SU-DHL-6 (cell line): ENCODE data around the gene SEMA4D.

Experiments
- H2AFZ ChIP-seq: fragments of 200-600 bp; sonication (generic); 2 replicates; pipeline ENCODE4 v1.6.1; 2014; ENCODE audit warnings: low read depth, mild to moderate bottlenecking, moderate library complexity, mixed read lengths, antibody characterized with exemption, low read length; ENCODE audit not compliant: severe bottlenecking
- H3F3A ChIP-seq: fragments of 200-600 bp; shearing (Covaris generic); 2 replicates; pipeline ENCODE4 v1.6.0; 2016; ENCODE audit warnings: antibody characterized with exemption, mild to moderate bottlenecking; ENCODE audit not compliant: insufficient read depth
- H3K27ac ChIP-seq: fragments of 200-600 bp; sonication (generic); 2 replicates; pipeline ENCODE4 v1.5.1; 2016; ENCODE audit warnings: low read depth, mild to moderate bottlenecking, low read length, moderate library complexity, mixed read lengths
- H3K27me3 ChIP-seq: fragments of 200-600 bp; sonication (generic), shearing (Covaris generic); 2 replicates; pipeline ENCODE4 v1.6.0; 2014; ENCODE audit warnings: mild to moderate bottlenecking, low read length
- H3K36me3 ChIP-seq: fragments of 200-600 bp; sonication (generic); 2 replicates; pipeline ENCODE4 v1.6.1; 2014; ENCODE audit warnings: mild to moderate bottlenecking, low read length, mixed read lengths
- H3K4me2 ChIP-seq: fragments of 300-600, 200-600 bp; shearing (Covaris generic), sonication (generic); 2 replicates; pipeline ENCODE4 v1.6.0; 2014; ENCODE audit warnings: low read length, low read depth, mild to moderate bottlenecking; ENCODE audit not compliant: poor library complexity, severe bottlenecking
- H3K4me3 ChIP-seq: fragments of 200-600 bp; sonication (generic); 2 replicates; pipeline ENCODE4 v1.5.1; 2014; ENCODE audit warnings: antibody characterized with exemption, low read length, mild to moderate bottlenecking, mixed read lengths; ENCODE audit not compliant: insufficient read depth, poor library complexity, severe bottlenecking
- H3K79me2 ChIP-seq: fragments of 200-600 bp; sonication (generic); 2 replicates; pipeline ENCODE4 v1.6.1; 2014; ENCODE audit warnings: mild to moderate bottlenecking, low read length, moderate library complexity; ENCODE audit not compliant: insufficient read depth
- H3K9ac ChIP-seq: fragments of 200-600 bp; sonication (generic); 2 replicates; pipeline ENCODE4 v1.7.0; 2014; ENCODE audit warnings: mild to moderate bottlenecking, low read length
- H3K9me2 ChIP-seq: fragments of 200-600 bp; sonication (generic); replicated peaks from 2 replicates; pipeline ENCODE4 v1.6.1; 2014; ENCODE audit warnings: low read length; ENCODE audit not compliant: insufficient read depth
- H3K9me3 ChIP-seq: fragments of 200-600 bp; sonication (generic); 2 replicates; pipeline ENCODE4 v1.6.1; 2014; ENCODE audit warnings: low read length, mixed read lengths; ENCODE audit not compliant: insufficient read depth
- H4K20me1 ChIP-seq: fragments of 200-600 bp; sonication (generic); 2 replicates; pipeline ENCODE4 v1.6.1; 2014; ENCODE audit warnings: low read depth, mild to moderate bottlenecking, antibody characterized with exemption, low read length, moderate library complexity, mixed read lengths
- EZH2phosphoT487 ChIP-seq: fragments of 200-600 bp; sonication (generic), shearing (Covaris generic); conservative IDR thresholded peaks from 2 replicates; pipeline ENCODE4 v1.6.1; 2018; ENCODE audit warnings: mild to moderate bottlenecking, antibody characterized with exemption, low read length, moderate library complexity, mixed read lengths
- TF ChIP-seq, protein P1 (sequence below): fragments of 200-600 bp; sonication (generic); IDR thresholded peaks from one replicate; pipeline ENCODE4 v1.5.1; 2017; ENCODE audit warnings: antibody characterized with exemption, mild to moderate bottlenecking, low read length, moderate library complexity; ENCODE audit not compliant: insufficient read depth, poor library complexity, severe bottlenecking

SEMA4D gene

DNA sequence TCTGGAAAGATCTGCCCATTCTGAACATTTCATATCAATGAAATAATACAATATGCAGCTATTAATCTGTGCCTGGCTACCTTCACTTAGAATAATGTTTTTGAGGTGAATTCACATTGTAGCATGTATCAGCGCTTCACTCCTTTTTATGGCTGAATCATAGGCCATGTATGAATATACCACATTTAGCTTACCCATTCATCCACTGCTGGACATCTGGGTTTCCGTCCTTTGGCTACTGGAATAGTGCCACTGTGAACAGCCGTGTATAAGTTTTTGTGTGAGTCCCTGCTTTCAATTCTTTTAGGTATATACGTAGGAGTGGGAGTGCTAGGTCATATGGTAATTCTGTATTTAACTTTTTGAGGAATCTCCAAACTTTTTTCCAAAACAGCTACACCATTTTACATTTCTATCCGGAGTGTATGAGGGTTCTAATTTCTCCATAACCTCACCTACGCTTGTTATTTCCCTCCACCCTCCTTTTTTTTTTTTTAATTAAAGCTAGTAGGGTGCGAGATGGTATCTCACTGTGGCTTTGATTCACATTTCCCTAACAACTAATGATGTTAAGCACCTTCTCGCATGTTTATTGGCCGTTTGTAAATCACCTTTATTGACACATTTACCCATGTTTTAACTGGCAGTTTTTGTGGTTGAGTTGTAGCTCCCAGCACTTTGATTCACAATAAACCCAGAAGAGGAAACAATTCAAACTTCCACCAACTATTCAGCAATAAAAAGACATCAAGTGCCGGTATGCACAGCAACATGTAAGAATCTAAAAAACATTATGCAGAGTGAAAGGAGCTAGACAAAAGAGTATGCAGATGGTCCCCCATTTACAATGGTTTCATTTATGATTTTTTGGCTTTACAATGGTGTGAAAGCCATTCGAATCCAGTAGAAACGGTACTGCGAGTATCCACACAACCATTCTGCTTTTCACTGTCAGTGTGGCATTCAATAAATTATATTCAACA, 8.1 kb downstream of the SEMA4D start:
- H3K36me3 ChIP-seq: no peaks in the 10 kb centered on the region
- no peak overlapping the region for H3K9ac ChIP-seq
- no peak for TF ChIP-seq EZH2phosphoT487
- TF ChIP-seq, protein P1, sequence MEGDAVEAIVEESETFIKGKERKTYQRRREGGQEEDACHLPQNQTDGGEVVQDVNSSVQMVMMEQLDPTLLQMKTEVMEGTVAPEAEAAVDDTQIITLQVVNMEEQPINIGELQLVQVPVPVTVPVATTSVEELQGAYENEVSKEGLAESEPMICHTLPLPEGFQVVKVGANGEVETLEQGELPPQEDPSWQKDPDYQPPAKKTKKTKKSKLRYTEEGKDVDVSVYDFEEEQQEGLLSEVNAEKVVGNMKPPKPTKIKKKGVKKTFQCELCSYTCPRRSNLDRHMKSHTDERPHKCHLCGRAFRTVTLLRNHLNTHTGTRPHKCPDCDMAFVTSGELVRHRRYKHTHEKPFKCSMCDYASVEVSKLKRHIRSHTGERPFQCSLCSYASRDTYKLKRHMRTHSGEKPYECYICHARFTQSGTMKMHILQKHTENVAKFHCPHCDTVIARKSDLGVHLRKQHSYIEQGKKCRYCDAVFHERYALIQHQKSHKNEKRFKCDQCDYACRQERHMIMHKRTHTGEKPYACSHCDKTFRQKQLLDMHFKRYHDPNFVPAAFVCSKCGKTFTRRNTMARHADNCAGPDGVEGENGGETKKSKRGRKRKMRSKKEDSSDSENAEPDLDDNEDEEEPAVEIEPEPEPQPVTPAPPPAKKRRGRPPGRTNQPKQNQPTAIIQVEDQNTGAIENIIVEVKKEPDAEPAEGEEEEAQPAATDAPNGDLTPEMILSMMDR: no peak
- no peak overlapping the region for H3K27ac ChIP-seq
- H3K9me2 ChIP-seq: no peaks in the 10 kb centered on the region
- no peak overlapping the region for H2AFZ ChIP-seq
- no peaks in the 10 kb centered on the region for H3K79me2 ChIP-seq
- H3K4me2 ChIP-seq: no peak overlapping the region
- no peak overlapping the region for H3K4me3 ChIP-seq
- H4K20me1 ChIP-seq: no peaks in the 10 kb centered on the region; the same call in 1 of the 2 replicates
- H3K9me3 ChIP-seq: no peaks in the 10 kb centered on the region
- no peaks in the 10 kb centered on the region for H3K27me3 ChIP-seq
- peaks cover 13% of the 10 kb centered on the region; the same call in 1 of the 2 replicates for H3F3A ChIP-seq

DNA sequence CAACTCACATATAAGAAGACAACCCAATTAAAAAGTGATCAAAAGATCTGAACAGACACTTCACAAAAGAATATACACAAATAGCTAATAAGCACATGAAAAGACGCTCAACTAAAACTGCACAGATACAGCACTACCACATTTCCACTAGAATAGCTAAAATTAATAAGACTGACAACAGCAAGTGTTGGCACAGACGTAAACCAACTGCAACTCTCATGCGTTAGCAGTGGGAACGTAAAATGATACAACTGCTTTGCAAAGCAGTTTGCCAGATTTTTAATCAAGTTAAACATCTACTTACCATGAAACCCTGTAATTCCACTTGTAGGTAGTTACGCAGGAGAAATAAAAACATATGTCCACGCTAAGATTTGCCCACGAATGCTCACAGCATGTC, 9.0 kb downstream of the SEMA4D start:
- Histone ChIP-seq H3K79me2 (no peaks in the 10 kb centered on the region), H2AFZ (no peak overlapping the region), H3K9me3 (no peaks in the 10 kb centered on the region), H3K4me2 (no peak overlapping the region), H3K4me3 (no peak overlapping the region), H3K36me3 (no peaks in the 10 kb centered on the region), H3K27ac (no peak overlapping the region), H3K9ac (no peak overlapping the region), H3F3A (peaks cover 17% of the 10 kb centered on the region; the same call in 1 of the 2 replicates), H4K20me1 (no peaks in the 10 kb centered on the region; the same call in 1 of the 2 replicates), H3K27me3 (no peaks in the 10 kb centered on the region), H3K9me2 (no peaks in the 10 kb centered on the region)
- no peak for TF ChIP-seq EZH2phosphoT487
- TF ChIP-seq, protein P1: no peak

DNA sequence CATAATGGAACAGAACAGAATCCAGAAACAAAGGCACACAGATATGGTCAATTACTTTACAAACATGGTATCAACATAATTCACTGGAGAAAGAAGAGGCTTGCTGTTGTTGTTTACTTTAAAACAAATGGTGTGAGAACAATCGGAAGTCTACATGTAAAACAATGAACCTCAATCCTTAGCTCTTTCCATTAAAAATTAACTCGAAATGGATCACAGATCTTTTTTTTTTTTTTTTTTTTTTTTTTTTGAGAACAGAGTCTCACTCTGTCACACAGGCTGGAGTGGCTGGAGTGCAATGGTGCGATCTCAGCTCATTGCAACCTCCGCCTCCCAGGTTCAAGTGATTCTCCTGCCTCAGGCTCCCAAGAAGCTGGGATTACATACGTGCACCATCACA, 9.8 kb downstream of the SEMA4D start:
- no peaks in the 10 kb centered on the region for H3K9me2 ChIP-seq
- H3K4me3 ChIP-seq: no peak overlapping the region
- H3K4me2 ChIP-seq: no peak overlapping the region
- no peak overlapping the region for H3K27ac ChIP-seq
- H3K27me3 ChIP-seq: no peaks in the 10 kb centered on the region
- TF ChIP-seq EZH2phosphoT487: no peak
- TF ChIP-seq, protein P1: no peak
- no peaks in the 10 kb centered on the region for H3K36me3 ChIP-seq
- H3K79me2 ChIP-seq: no peaks in the 10 kb centered on the region; the same call in 1 of the 2 replicates
- no peak overlapping the region for H3K9ac ChIP-seq
- no peak overlapping the region for H2AFZ ChIP-seq
- no peaks in the 10 kb centered on the region for H3K9me3 ChIP-seq
- H3F3A ChIP-seq: peaks cover 17% of the 10 kb centered on the region; the same call in 1 of the 2 replicates
- no peaks in the 10 kb centered on the region; the same call in 1 of the 2 replicates for H4K20me1 ChIP-seq
